Measurements from ENCODE around the gene BTNL9.
"Not testable (repeated sequence)": the region's sequence is repeated elsewhere in the genome, so short reads cannot be mapped to it uniquely, and the experiment has no call there.

BTNL9 gene

GRCh38 chr5:181062631-181063030, 22.6 kb downstream of the BTNL9 start:
- DNase-seq: no peak

- no peak for DNase-seq
Measured at GRCh38 chr5:181063514-181063913, 23.4 kb downstream of the BTNL9 start.

GRCh38 chr5:181064987-181065386, 24.9 kb downstream of the BTNL9 start:
- DNase-seq: no peak

GRCh38 chr5:181069767-181070491, 29.9 kb downstream of the BTNL9 start:
- no peak for DNase-seq

GRCh38 chr5:181070523-181070922, 30.5 kb downstream of the BTNL9 start:
- DNase-seq: no peak

- DNase-seq: no peak
Measured at GRCh38 chr5:181071257-181071656, 31.2 kb downstream of the BTNL9 start.

GRCh38 chr5:181076920-181077319, 36.9 kb downstream of the BTNL9 start:
- DNase-seq: no peak

GRCh38 chr5:181081989-181082388, 41.9 kb downstream of the BTNL9 start:
- DNase-seq: no peak

- DNase-seq: no peak
Measured at GRCh38 chr5:181084621-181085195, 44.6 kb downstream of the BTNL9 start.

- no peak for DNase-seq
Measured at GRCh38 chr5:181086026-181086883, 46.2 kb downstream of the BTNL9 start.

- no peak for DNase-seq
Measured at GRCh38 chr5:181086884-181087205, 46.8 kb downstream of the BTNL9 start.

- no peak for DNase-seq
Measured at GRCh38 chr5:181087309-181087708, 47.2 kb downstream of the BTNL9 start.

GRCh38 chr5:181088289-181088688, 48.2 kb downstream of the BTNL9 start:
- no peak for DNase-seq

GRCh38 chr5:181092428-181092827, 52.4 kb downstream of the BTNL9 start:
- DNase-seq: no peak

GRCh38 chr5:181095162-181095561, 55.1 kb downstream of the BTNL9 start:
- DNase-seq: not testable (repeated sequence)

GRCh38 chr5:181096721-181097382, 56.8 kb downstream of the BTNL9 start:
- not testable (repeated sequence) for DNase-seq

- not testable (repeated sequence) for DNase-seq
Measured at GRCh38 chr5:181097383-181097753, 57.3 kb downstream of the BTNL9 start.

GRCh38 chr5:181097759-181098491, 57.9 kb downstream of the BTNL9 start:
- not testable (repeated sequence) for DNase-seq

GRCh38 chr5:181098762-181099601, 58.9 kb downstream of the BTNL9 start:
- no peak for DNase-seq

- DNase-seq: no peak
Measured at GRCh38 chr5:181099602-181100086, 59.6 kb downstream of the BTNL9 start.

GRCh38 chr5:181100121-181100875, 60.2 kb downstream of the BTNL9 start:
- no peak for DNase-seq

Measured in CD4-positive, alpha-beta T cell treated with Interleukin-17A for 4 hours (primary cell).